ENCODE results near the gene ACACB.

- TF ChIP-seq MYC (IDR thresholded peaks at IDR 0.05; ENCODE audit: borderline replicate concordance, low read length) (no peak), FOSL2 (IDR thresholded peaks at IDR 0.05) (no peak), FOSL2 (CRISPR knock-in tag; IDR thresholded peaks at IDR 0.05) (no peak), MAFK (IDR thresholded peaks at IDR 0.05; ENCODE audit: partially characterized antibody) (no peak), RAD21 (conservative IDR thresholded peaks at IDR 0.05 in 1 of 2, IDR thresholded peaks at IDR 0.05 in 1 of 2) (no peak)
Measured at GRCh38 chr12:109256011-109256410, 139.6 kb downstream of the ACACB start.
